Erythroblast (primary cell): ENCODE data around the gene AK2.

Experiments
- DNase-seq, 2 experiments: peaks; one replicate each; lab custom pipeline; 2025; lab: John Stamatoyannopoulos, UW
- GATA1 ChIP-seq: IDR thresholded peaks from 2 replicates; pipeline ENCODE4 v1.6.1; 2011; ENCODE audit warnings: low read depth, mild to moderate bottlenecking, control low read depth, low read length, moderate library complexity
- POLR2A ChIP-seq: IDR thresholded peaks from 2 replicates; pipeline ENCODE4 v1.6.1; 2011; ENCODE audit warnings: mild to moderate bottlenecking, low read length

AK2 gene

GRCh38 chr1:32971576-32971975, 65.1 kb downstream of the AK2 start:
- DNase-seq: no peak
- TF ChIP-seq GATA1 (no peak), POLR2A (no peak)

- no peak for TF ChIP-seq POLR2A
- DNase-seq: no peak
Observed at GRCh38 chr1:32971156-32971555, 65.5 kb downstream of the AK2 start.

GRCh38 chr1:32969566-32969965, 67.1 kb downstream of the AK2 start:
- TF ChIP-seq POLR2A (no peak), GATA1 (no peak)
- no peak for DNase-seq

- DNase-seq: no peak
- TF ChIP-seq POLR2A (no peak), GATA1 (no peak)
Observed at GRCh38 chr1:32967888-32968568, 68.7 kb downstream of the AK2 start.

- no peak for TF ChIP-seq GATA1
- no peak for TF ChIP-seq POLR2A
Observed at GRCh38 chr1:32966900-32967299, 69.8 kb downstream of the AK2 start.

GRCh38 chr1:32965251-32965747, 71.4 kb downstream of the AK2 start:
- DNase-seq: no peak
- TF ChIP-seq GATA1 (no peak), POLR2A (no peak)

More at GRCh38 chr1:32966900-32967299, 69.8 kb downstream of the AK2 start:
- DNase-seq: peak; percentile 39 to 56

GRCh38 chr1:32964461-32965250, 72.0 kb downstream of the AK2 start, which contains the start of gene RNF19B:
RNF19B (minus strand) TSS chr1:32964809; CDS start chr1:32964685, 124 bp downstream.
- TF ChIP-seq GATA1 (no peak), POLR2A (peak; percentile 98)
- peak; percentile 96 for DNase-seq

- no peak for TF ChIP-seq POLR2A
- no peak for TF ChIP-seq GATA1
- peak; percentile 80 to 81 for DNase-seq
Observed at GRCh38 chr1:32963746-32964460, 72.8 kb downstream of the AK2 start.

- DNase-seq: peak; percentile 38 to 44
- TF ChIP-seq POLR2A (no peak), GATA1 (no peak)
Observed at GRCh38 chr1:32962248-32962896, 74.3 kb downstream of the AK2 start.

- DNase-seq: no peak
Observed at GRCh38 chr1:32960819-32961355, 75.8 kb downstream of the AK2 start.

GRCh38 chr1:32960342-32960741, 76.3 kb downstream of the AK2 start:
- DNase-seq: no peak

More at GRCh38 chr1:32960819-32961355, 75.8 kb downstream of the AK2 start:
- TF ChIP-seq POLR2A: no peak
- no peak for TF ChIP-seq GATA1

GRCh38 chr1:32958827-32959226, 77.9 kb downstream of the AK2 start:
- DNase-seq: no peak
- no peak for TF ChIP-seq POLR2A
- TF ChIP-seq GATA1: no peak

More at GRCh38 chr1:32960342-32960741, 76.3 kb downstream of the AK2 start:
- TF ChIP-seq POLR2A: no peak
- TF ChIP-seq GATA1: no peak
